PC-3 (cell line): ENCODE data around the gene PIAS2.

Experiments
- EZH2 ChIP-seq: fragments of 300-600 bp; sonication (generic); IDR thresholded peaks from one replicate; pipeline ENCODE4 v1.6.1; 2017; ENCODE audit warnings: antibody characterized with exemption, mild to moderate bottlenecking, low read length; ENCODE audit not compliant: unreplicated experiment
- EZH2phosphoT487 ChIP-seq: fragments of 300-600 bp; sonication (generic); IDR thresholded peaks from 2 replicates; pipeline ENCODE4 v1.6.1; 2018; ENCODE audit warnings: mild to moderate bottlenecking, antibody characterized with exemption, low read length, borderline replicate concordance
- TF ChIP-seq, protein P1 (sequence below): fragments of 300-600 bp; sonication (generic); conservative IDR thresholded peaks from 2 replicates; pipeline ENCODE4 v1.5.1; 2017; ENCODE audit warnings: antibody characterized with exemption, low read depth, mild to moderate bottlenecking, low read length

DNA sequence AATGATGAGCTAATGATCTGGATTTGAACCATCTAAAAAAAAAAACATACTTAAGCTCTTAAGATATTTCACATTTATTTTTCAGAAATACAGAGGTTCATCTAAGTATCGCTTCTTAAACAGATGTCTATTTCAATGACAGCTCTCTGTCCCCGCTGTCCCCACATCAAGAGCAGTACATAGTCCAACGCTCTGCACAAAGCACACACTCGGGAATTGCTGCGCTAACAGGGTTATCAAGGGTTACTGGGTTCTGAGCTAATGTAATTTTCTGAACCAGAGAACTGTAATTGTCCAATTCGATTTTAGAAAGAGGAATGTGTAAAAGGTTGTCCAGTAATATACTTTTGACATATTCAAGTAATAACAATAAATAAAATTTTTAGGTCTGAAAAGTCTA is 101.6 kb downstream of the PIAS2 start:
- TF ChIP-seq, protein P1, sequence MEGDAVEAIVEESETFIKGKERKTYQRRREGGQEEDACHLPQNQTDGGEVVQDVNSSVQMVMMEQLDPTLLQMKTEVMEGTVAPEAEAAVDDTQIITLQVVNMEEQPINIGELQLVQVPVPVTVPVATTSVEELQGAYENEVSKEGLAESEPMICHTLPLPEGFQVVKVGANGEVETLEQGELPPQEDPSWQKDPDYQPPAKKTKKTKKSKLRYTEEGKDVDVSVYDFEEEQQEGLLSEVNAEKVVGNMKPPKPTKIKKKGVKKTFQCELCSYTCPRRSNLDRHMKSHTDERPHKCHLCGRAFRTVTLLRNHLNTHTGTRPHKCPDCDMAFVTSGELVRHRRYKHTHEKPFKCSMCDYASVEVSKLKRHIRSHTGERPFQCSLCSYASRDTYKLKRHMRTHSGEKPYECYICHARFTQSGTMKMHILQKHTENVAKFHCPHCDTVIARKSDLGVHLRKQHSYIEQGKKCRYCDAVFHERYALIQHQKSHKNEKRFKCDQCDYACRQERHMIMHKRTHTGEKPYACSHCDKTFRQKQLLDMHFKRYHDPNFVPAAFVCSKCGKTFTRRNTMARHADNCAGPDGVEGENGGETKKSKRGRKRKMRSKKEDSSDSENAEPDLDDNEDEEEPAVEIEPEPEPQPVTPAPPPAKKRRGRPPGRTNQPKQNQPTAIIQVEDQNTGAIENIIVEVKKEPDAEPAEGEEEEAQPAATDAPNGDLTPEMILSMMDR = no peak
- TF ChIP-seq EZH2 (no peak), EZH2phosphoT487 (no peak)
